HG03558 (cell line): ENCODE results near the gene ZNF823.
"Not testable (repeated sequence)": the region's sequence is repeated elsewhere in the genome, so short reads cannot be mapped to it uniquely, and the experiment has no call there.

Experiments
- ATAC-seq: cut with Tn5 transposase; IDR thresholded peaks from one replicate; pipeline ENCODE4 v1.9.1; 2021; ENCODE audit warnings: moderate number of reproducible peaks; ENCODE audit not compliant: unreplicated experiment; ENCODE audit errors: extremely low read depth

ZNF823 gene

GRCh38 chr19:11685676-11686650 is 52.8 kb downstream of the ZNF823 start:
- ATAC-seq = no peak

- no peak for ATAC-seq
Measured at GRCh38 chr19:11684987-11685675, 53.6 kb downstream of the ZNF823 start.

DNA sequence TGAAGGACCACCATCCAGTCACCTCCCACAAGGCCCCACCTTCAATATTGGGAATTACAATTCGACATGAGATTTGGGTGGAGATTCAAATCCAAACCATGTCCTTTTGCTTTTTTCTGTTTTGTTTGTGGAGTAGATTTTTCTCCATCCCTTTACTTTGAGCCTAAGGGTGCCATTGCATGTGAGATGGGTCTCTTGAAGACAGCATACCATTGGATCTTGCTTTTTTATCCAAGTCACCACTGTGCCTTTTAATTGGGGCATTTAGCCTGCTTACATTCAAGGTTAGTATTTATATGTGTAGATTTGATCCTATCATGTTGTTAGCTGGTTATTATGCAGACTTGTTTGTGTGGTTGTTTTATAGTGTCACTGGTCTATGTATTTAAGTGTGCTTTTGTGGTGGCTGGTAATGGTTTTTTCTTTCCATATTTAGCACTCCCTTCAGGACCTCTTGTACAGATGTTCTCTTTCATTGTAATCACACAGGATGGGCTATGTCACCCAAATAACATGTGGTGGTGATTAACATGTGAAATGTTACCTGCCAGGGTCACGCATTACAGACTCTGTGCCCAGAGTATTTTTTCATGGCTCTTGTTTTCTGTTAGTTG is 58.0 kb downstream of the ZNF823 start:
- no peak for ATAC-seq

DNA sequence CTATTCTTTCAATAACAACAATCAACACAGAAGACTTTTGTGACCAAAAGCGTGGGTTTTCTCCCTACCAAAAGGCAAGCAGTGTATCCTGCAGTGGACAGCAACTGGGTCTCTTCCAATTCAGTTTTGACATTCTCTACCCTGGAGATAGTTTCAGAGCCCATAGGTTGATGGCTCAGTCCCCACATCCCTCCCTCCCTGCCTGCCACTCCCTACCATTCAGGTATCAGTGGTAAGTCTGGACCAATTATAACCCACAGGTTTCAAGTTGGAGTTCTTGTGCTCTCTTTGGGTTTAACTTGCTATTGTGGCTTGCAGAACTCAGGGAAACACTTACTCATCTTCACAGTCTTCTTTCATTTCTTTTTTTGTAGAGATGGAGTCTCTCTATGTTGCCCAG is 60.2 kb downstream of the ZNF823 start:
- ATAC-seq = no peak

DNA sequence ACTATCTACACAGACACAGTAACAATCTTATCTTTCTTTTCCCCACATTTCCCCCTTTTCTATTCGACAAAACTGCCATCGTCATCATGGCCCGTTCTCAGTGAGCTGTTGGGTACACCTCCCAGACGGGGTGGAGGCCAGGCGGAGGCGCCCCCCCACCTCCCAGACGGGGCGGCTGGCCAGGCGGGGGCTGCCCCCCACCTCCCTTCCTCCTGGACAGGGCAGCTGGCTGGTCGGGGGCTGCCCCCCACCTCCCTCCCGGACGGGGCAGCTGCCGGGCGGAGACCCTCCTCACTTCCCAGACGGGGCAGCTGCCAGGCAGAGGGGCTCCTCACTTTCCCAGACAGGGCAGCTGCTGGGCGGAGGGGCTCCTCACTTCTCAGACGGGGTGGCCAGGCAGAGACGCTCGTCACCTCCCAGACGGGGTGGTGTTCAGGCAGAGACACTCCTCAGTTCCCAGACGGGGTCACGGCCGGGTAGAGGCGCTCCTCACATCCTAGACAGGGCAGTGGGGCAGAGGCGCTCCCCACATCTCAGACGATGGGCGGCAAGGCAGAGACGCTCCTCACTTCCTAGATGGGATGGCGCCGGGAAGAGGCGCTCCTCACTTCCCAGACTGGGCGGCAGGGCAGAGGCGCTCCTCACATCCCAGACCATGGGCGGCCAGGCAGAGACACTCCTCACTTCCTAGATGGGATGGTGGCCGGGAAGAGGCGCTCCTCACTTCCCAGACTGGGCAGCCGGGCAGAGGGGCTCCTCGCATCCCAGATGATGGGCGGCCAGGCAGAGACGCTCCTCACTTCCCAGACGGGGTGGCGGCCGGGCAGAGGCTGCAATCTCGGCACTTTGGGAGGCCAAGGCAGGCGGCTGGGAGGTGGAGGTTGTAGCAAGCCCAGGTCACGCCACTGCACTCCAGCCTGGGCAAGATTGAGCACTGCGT is 61.8 kb downstream of the ZNF823 start:
- ATAC-seq = not testable (repeated sequence)

- no peak for ATAC-seq
Measured at GRCh38 chr19:11675569-11675968, 63.2 kb downstream of the ZNF823 start.

DNA sequence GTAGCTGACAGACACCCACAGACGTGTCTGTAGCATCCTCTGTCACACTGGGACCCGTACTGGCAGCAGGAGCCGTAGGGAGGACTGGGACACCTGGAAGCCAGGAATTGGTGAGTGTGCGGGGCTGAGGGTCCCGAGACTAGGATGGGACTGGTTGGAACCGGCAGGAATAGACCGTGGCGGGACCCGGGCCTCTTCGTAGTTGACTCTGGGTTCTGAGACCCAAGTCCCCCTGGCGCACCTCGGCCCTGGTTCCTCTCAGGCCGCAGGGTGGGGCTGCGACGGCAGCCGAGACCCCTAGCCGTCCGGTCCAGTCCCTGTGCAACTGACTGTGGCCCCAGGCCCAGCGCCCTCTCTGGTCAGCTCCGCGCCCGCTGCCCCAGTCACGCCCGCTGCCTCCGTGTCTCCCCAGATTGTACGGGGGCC is 64.7 kb downstream of the ZNF823 start:
- no peak for ATAC-seq

DNA sequence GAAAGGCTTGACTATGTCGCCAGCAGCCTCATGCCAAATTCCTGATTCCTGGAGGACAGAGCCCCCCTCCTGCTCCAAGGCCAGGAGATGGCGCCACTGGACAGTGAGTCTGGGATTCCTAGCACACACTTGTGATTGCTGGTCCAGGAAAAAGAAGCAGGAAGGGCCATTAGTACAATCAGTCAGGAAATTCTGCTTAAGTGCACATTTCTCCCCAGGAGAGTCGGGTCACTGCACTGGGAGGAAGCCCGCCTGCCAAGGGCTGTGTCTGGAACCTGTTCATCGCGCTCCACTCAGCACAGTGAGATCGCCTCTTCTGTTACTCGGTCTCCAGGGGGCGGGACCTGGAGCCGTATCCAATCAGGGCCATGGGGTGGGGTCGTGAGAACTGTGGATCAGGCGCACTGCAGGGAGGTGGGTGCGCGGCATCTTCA is 65.1 kb downstream of the ZNF823 start:
- no peak for ATAC-seq
